Measurements from ENCODE around the gene CHAD.

DNA sequence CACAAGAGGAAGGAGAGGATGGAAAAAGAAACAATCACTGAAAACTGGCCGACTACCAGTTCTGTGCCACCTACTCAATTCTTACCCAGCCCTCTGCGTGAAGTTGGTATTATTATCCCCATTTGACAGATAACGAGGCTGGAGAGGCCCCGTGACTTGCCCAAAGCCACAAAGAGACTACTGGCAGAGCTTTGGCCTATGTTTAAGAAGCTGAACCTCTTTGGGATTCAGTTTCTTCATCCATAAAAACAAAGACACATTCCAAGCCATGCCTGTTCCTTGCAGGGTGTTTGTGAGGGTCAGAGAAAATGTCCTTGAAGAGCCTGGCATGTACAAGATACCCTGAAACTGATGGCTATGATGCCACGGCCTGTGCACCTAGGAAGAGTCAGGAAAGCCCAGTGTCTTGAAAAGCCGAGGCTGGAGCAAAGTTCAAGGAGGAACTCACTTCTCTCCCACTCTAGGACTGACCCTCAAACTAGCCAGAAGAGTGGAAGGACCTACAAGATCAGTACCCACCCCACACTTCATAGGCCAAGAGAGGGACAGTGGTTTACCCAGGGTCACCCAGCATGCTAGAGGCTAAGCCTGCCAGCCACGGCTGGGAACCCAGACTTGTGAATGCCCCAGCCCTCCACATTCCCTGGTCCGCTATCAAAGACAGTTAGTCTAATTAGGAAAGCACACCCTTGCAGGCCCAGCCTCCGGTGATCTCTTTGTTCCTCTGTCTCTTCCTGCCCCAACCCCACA lies 44.3 kb downstream of the CHAD start:
- no peak for TF ChIP-seq SUZ12 (IDR thresholded peaks at IDR 0.05; ENCODE audit: extremely low read depth, insufficient read depth, insufficient read length)
- no peak for TF ChIP-seq YY1 (IDR thresholded peaks at IDR 0.05; ENCODE audit: insufficient read depth, insufficient read length)
- TF ChIP-seq ZNF274 (IDR thresholded peaks at IDR 0.05; ENCODE audit: low read depth, low read length): no peak
